ENCODE results near the gene DHX57.

DNA sequence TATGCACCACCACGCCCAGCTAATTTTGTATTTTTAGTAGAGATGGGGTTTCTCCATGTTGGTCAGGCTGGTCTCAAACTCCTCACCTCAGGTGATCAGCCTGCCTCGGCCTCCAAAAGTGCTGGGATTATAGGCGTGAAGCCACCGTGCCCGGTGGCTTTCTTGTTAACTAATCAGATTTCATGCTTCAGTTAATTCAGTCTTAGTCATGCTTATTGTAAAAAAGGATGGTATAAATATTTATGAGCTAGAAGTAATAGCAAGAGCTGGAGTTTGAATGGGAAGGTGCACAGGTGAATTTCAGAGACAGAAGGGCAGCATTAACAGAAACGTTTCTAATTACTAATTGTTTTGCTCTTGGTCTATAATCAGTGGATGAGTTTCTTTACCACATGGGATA, 87.4 kb downstream of the DHX57 start:
- no peak for TF ChIP-seq EZH2 (IDR thresholded peaks at IDR 0.05; ENCODE audit: insufficient read depth, low read length)
- TF ChIP-seq, protein P1, sequence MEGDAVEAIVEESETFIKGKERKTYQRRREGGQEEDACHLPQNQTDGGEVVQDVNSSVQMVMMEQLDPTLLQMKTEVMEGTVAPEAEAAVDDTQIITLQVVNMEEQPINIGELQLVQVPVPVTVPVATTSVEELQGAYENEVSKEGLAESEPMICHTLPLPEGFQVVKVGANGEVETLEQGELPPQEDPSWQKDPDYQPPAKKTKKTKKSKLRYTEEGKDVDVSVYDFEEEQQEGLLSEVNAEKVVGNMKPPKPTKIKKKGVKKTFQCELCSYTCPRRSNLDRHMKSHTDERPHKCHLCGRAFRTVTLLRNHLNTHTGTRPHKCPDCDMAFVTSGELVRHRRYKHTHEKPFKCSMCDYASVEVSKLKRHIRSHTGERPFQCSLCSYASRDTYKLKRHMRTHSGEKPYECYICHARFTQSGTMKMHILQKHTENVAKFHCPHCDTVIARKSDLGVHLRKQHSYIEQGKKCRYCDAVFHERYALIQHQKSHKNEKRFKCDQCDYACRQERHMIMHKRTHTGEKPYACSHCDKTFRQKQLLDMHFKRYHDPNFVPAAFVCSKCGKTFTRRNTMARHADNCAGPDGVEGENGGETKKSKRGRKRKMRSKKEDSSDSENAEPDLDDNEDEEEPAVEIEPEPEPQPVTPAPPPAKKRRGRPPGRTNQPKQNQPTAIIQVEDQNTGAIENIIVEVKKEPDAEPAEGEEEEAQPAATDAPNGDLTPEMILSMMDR (IDR thresholded peaks at IDR 0.05; ENCODE audit: insufficient read depth, low read depth, low read length), result no peak

All from astrocyte (in vitro differentiated cells and primary cell).